GM12891 (cell line): ENCODE measurements around the gene RYR1.

Experiments used
- DNase-seq: peaks from one replicate; pipeline ENCODE4 v3.0.0; 2011; ENCODE audit warnings: low spot score; ENCODE audit not compliant: insufficient read length
- FAIRE-seq: peaks from 2 replicates; lab custom pipeline; 2011; peaks lifted over from hg19 to GRCh38; lab: Jason Lieb, UNC
- PAX5 ChIP-seq: IDR thresholded peaks from 2 replicates; pipeline ENCODE4 v1.6.1; 2011; ENCODE audit warnings: low read length, moderate library complexity, mild to moderate bottlenecking; ENCODE audit not compliant: insufficient read depth, severe bottlenecking
- POLR2A ChIP-seq: IDR thresholded peaks from 2 replicates; pipeline ENCODE4 v1.6.1; 2011; ENCODE audit warnings: low read depth, low read length, control low read depth
- POLR2AphosphoS5 ChIP-seq: IDR thresholded peaks from 2 replicates; pipeline ENCODE4 v1.6.1; 2011; ENCODE audit warnings: low read depth, low read length, control low read depth
- POU2F2 ChIP-seq: IDR thresholded peaks from 2 replicates; pipeline ENCODE4 v1.6.1; 2011; ENCODE audit warnings: low read depth, mild to moderate bottlenecking, control low read depth, low read length, moderate library complexity
- SPI1 ChIP-seq: IDR thresholded peaks from 2 replicates; pipeline ENCODE4 v1.6.1; 2011; ENCODE audit warnings: low read depth, low read length, control low read depth
- TAF1 ChIP-seq: IDR thresholded peaks from 2 replicates; pipeline ENCODE4 v1.6.1; 2011; ENCODE audit warnings: low read depth, low read length, control low read depth

Gene RYR1

DNA sequence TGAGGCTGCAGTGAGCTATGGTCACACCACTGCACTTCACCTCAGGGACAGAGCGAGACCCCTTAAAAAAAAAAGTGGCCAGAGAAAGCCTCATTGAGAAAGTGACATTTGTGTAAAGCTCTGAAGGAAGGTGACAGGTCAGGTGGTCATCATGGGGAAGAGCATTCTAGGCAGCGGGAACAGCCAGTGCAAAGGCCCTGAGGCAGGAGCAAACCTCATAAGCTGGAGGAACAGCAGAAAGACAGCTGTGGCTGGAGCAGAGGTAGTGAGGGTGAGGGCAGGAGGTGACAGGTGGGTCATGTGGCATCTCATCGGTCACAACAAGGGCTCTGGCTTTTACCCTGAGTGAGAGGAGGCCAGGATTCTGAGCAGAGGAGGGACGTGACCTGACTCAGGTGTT is 64.4 kb downstream of the RYR1 start:
- DNase-seq: no peak
- no peak for FAIRE-seq
- TF ChIP-seq POLR2AphosphoS5 (no peak), POU2F2 (no peak), SPI1 (no peak), TAF1 (no peak), PAX5 (no peak), POLR2A (no peak)

DNA sequence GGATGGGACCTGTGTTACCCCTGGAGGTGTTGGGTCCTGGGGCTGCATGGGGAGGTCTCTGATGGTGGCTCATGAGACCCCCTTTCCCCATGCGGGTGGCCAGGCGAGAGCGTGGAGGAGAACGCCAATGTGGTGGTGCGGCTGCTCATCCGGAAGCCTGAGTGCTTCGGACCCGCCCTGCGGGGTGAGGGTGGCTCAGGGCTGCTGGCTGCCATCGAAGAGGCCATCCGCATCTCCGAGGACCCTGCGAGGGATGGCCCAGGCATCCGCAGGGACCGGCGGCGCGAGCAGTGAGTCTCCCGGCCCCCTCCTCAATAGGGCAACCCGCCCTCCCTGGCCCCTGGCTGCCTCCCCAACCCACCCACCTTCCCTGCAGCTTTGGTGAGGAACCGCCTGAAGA is 66.0 kb downstream of the RYR1 start:
- no peak for FAIRE-seq
- TF ChIP-seq POU2F2: no peak
- TF ChIP-seq TAF1: no peak
- TF ChIP-seq PAX5: no peak
- no peak for TF ChIP-seq POLR2A
- no peak for TF ChIP-seq POLR2AphosphoS5
- TF ChIP-seq SPI1: no peak
- DNase-seq: no peak

GRCh38 chr19:38500450-38500849 is 67.0 kb downstream of the RYR1 start:
- DNase-seq (no peak), FAIRE-seq (no peak)
- TF ChIP-seq POU2F2 (no peak), PAX5 (no peak), SPI1 (no peak), POLR2A (no peak), POLR2AphosphoS5 (no peak), TAF1 (no peak)

DNA sequence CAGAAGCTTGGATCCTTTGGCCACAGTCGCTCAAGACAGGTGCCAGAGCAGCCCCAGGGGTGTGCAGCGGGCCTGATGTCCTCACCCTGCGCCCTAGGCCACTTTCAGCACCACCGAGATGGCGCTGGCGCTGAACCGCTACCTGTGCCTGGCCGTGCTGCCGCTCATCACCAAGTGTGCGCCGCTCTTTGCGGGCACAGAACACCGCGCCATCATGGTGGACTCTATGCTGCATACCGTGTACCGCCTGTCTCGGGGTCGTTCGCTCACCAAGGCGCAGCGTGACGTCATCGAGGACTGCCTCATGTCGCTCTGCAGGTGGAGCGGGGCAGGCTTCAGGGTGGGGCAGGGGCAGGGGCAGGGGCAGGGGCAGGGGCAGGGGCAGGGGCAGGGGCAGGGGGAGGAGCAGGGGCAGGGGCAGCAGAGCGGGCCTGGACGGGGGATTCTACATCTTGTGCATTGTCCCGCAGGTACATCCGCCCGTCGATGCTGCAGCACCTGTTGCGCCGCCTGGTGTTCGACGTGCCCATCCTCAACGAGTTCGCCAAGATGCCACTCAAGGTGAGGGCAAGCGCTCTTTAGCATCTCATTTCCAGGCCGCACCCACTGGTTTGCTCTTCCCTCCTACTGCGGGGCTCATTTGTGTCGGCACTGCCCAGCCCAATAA is 69.1 kb downstream of the RYR1 start:
- no peak for DNase-seq
- no peak for FAIRE-seq

GRCh38 chr19:38503077-38503410 is 69.6 kb downstream of the RYR1 start:
- TF ChIP-seq POLR2AphosphoS5: no peak
- TF ChIP-seq SPI1: no peak
- TF ChIP-seq TAF1: no peak
- no peak for TF ChIP-seq POU2F2
- TF ChIP-seq PAX5: no peak
- no peak for TF ChIP-seq POLR2A
- DNase-seq (no peak), FAIRE-seq (no peak)

More for the DNA sequence above, 69.1 kb downstream of the RYR1 start:
- TF ChIP-seq POU2F2: no peak
- no peak for TF ChIP-seq POLR2A
- no peak for TF ChIP-seq TAF1
- TF ChIP-seq POLR2AphosphoS5: no peak
- TF ChIP-seq SPI1: no peak
- TF ChIP-seq PAX5: no peak

DNA sequence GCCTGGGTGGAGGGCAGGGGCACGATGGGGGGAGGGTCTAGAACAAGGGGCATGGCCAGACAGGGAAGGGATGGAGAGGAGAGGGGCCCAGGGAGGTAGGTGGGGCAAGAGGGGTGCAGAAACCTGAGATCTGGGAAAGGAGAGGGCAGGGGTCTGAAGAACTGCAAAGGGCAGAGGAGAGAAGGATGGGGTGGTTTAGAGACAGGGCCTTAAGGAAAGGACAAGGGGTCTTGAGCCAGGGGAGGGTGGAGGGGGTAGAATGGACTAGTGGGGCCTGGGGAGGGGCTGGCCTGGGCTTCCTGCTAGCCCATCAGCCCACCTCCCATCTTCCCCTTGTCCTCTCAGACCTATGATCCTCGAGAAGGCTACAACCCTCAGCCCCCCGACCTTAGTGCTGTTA is 72.5 kb downstream of the RYR1 start:
- FAIRE-seq (no peak), DNase-seq (no peak)
- no peak for TF ChIP-seq POLR2AphosphoS5
- no peak for TF ChIP-seq POLR2A
- TF ChIP-seq SPI1: no peak
- TF ChIP-seq TAF1: no peak
- no peak for TF ChIP-seq POU2F2
- TF ChIP-seq PAX5: no peak

DNA sequence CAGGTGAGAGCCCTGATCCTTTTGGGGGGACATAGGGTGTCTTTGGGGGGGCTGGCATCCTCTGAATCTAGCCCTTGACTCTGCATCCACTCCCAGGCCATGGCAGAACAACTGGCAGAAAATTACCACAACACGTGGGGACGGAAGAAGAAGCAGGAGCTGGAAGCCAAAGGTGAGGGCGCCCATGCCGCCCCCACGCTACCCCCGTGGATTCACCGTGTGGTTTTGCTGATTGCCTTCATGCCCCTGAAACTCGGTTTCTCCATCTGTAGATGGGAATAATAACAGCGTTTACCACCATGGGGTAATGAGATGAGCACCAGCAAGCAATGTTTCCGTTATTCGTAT is 72.9 kb downstream of the RYR1 start:
- FAIRE-seq: no peak
- TF ChIP-seq POLR2AphosphoS5 (no peak), PAX5 (no peak), SPI1 (no peak), POLR2A (no peak), TAF1 (no peak), POU2F2 (no peak)
- no peak for DNase-seq

- DNase-seq: peak; percentile 96
- TF ChIP-seq TAF1 (no peak), POLR2A (no peak), POLR2AphosphoS5 (no peak), POU2F2 (no peak), PAX5 (no peak), SPI1 (no peak)
- FAIRE-seq: peak; percentile 78
Observed at GRCh38 chr19:38506723-38507550, 73.4 kb downstream of the RYR1 start.

DNA sequence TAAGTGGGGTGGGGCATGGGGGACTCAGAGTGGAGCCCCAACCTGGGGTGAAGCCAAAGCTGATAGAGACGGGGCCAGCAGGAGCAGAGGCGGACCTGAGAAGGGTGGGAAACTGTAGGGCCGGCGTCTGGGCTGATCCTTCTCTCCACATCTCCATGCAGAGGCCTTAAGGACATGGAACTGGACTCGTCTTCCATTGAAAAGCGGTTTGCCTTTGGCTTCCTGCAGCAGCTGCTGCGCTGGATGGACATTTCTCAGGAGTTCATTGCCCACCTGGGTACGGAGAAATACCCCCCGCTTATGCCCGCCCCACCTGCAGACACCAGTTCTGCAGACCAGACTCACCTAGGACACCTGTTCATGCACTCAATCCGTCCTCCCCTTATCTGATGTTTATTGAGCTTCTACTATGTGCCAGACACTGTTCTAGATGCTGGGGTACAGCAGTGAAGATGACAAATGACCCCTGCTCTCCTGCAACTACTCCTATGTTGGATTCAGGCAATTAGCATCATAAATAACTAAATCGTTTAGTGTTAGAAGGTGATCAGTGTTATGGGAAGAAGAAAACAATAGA is 74.1 kb downstream of the RYR1 start:
- FAIRE-seq (no peak), DNase-seq (no peak)
- TF ChIP-seq SPI1: no peak
- TF ChIP-seq POLR2A: no peak
- no peak for TF ChIP-seq POLR2AphosphoS5
- no peak for TF ChIP-seq TAF1
- TF ChIP-seq POU2F2: no peak
- TF ChIP-seq PAX5: no peak

DNA sequence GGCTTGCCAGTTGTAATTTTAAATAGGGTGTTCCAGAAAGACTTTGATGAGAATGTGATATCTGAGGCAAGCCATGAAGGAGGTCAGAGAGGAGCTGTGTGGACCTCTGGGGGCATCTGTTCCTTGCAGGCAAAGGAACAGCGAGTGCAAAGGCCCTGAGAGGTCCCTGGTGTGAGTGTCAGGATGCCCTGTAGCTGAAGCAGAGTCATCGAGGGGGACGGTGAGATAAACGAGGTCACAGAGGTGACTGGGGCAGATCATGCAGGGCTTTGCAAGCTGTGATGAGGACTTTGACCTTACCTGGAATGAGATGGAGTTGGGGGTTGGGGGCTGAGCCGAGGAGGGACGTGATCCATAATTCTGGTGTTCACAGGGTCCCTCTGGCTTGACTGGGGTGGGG is 75.0 kb downstream of the RYR1 start:
- DNase-seq (no peak), FAIRE-seq (no peak)
- TF ChIP-seq POLR2A (no peak), SPI1 (no peak), TAF1 (no peak), POU2F2 (no peak)
